Neuronal stem cell (in vitro differentiated cells): ENCODE measurements around the gene ABLIM3.

ENCODE experiments used
- DNase-seq: peaks from one replicate; pipeline ENCODE4 v3.0.0-alpha.2; 2013; ENCODE audit warnings: low spot score
- H2AFZ ChIP-seq: one replicate; pipeline ENCODE4 v1.6.1; 2013; ENCODE audit warnings: mild to moderate bottlenecking, low read length, inconsistent platforms
- H2AK5ac ChIP-seq: 2 replicates; pipeline ENCODE4 v1.6.1; 2013; ENCODE audit warnings: low read depth, mild to moderate bottlenecking, inconsistent platforms, low read length, moderate library complexity, mixed read lengths
- H2BK120ac ChIP-seq: 2 replicates; pipeline ENCODE4 v1.6.1; 2013; ENCODE audit warnings: low read depth, mild to moderate bottlenecking, inconsistent platforms, low read length, moderate library complexity, mixed read lengths
- H2BK12ac ChIP-seq: one replicate; pipeline ENCODE4 v1.6.1; 2013; ENCODE audit warnings: low read length, inconsistent platforms
- H2BK15ac ChIP-seq: 2 replicates; pipeline ENCODE4 v1.6.1; 2013; ENCODE audit warnings: mild to moderate bottlenecking, low read length, inconsistent platforms, mixed read lengths
- H2BK5ac ChIP-seq: one replicate; pipeline ENCODE4 v1.6.1; 2013; ENCODE audit warnings: inconsistent platforms, mild to moderate bottlenecking, low read length, moderate library complexity
- H3K14ac ChIP-seq: one replicate; pipeline ENCODE4 v1.6.1; 2013; ENCODE audit warnings: low read length, inconsistent platforms
- H3K18ac ChIP-seq: 2 replicates; pipeline ENCODE4 v1.6.1; 2013; ENCODE audit warnings: low read length, inconsistent platforms
- H3K23ac ChIP-seq: 2 replicates; pipeline ENCODE4 v1.6.1; 2013; ENCODE audit warnings: low read depth, mild to moderate bottlenecking, mixed read lengths, low read length, inconsistent platforms; ENCODE audit not compliant: poor library complexity
- H3K27ac ChIP-seq: replicated peaks from 3 replicates; pipeline ENCODE4 v1.5.1; 2013; ENCODE audit warnings: low read length, inconsistent platforms
- H3K27me3 ChIP-seq, 3 experiments: 2 replicates each; pipeline ENCODE4 v1.6.1; 2013; ENCODE audit warnings: low read length in 3 of 3, mild to moderate bottlenecking in 2 of 3, inconsistent platforms in 1 of 3, low read depth in 1 of 3, mixed read lengths in 1 of 3, moderate library complexity in 1 of 3; ENCODE audit not compliant: control insufficient read depth in 3 of 3, insufficient read depth in 3 of 3
- H3K36me3 ChIP-seq, 2 donors: replicated peaks in 1 of 2; 2 replicates each; pipeline ENCODE4 v1.6.1; 2013; ENCODE audit warnings: low read length in 2 of 2; ENCODE audit not compliant: control insufficient read depth in 2 of 2, insufficient read depth in 2 of 2
- H3K4ac ChIP-seq: 2 replicates; pipeline ENCODE4 v1.6.1; 2013; ENCODE audit warnings: inconsistent platforms, mild to moderate bottlenecking, low read length, moderate library complexity
- H3K4me1 ChIP-seq, 2 donors: 1 replicate in 1 of 2; 2 replicates in 1 of 2; pipeline ENCODE4 v1.6.1; 2013; ENCODE audit warnings: low read length in 2 of 2, low read depth in 1 of 2; ENCODE audit not compliant: control insufficient read depth in 2 of 2, insufficient read depth in 1 of 2
- H3K4me2 ChIP-seq: one replicate; pipeline ENCODE4 v1.6.1; 2013; ENCODE audit warnings: mild to moderate bottlenecking, low read length, inconsistent platforms; ENCODE audit not compliant: insufficient read depth, poor library complexity, severe bottlenecking
- H3K4me3 ChIP-seq, 2 donors: 2 replicates each; pipeline ENCODE4 v1.5.1; 2013; ENCODE audit warnings: low read length in 2 of 2, mild to moderate bottlenecking in 2 of 2, inconsistent platforms in 1 of 2, moderate library complexity in 1 of 2
- H3K79me1 ChIP-seq: one replicate; pipeline ENCODE4 v1.6.1; 2013; ENCODE audit warnings: low read depth, mild to moderate bottlenecking, inconsistent platforms, low read length, moderate library complexity
- H3K9ac ChIP-seq: one replicate; pipeline ENCODE4 v1.6.1; 2013; ENCODE audit warnings: mild to moderate bottlenecking, low read depth, low read length, inconsistent platforms; ENCODE audit not compliant: poor library complexity
- H3K9me3 ChIP-seq, 2 donors: replicated peaks in 1 of 2; 2 replicates each; pipeline versions ENCODE3 to v1.6.1; 2013; ENCODE audit warnings: low read length in 2 of 2, mild to moderate bottlenecking in 2 of 2, inconsistent platforms in 1 of 2, low read depth in 1 of 2, mixed read lengths in 1 of 2, moderate library complexity in 1 of 2; ENCODE audit not compliant: control insufficient read depth in 2 of 2, insufficient read depth in 1 of 2
- H4K8ac ChIP-seq: one replicate; pipeline ENCODE4 v1.6.1; 2013; ENCODE audit warnings: low read depth, mild to moderate bottlenecking, inconsistent platforms, low read length, moderate library complexity
- H4K91ac ChIP-seq: one replicate; pipeline ENCODE4 v1.6.1; 2013; ENCODE audit warnings: low read length, low read depth, mild to moderate bottlenecking, inconsistent platforms; ENCODE audit not compliant: poor library complexity
- WGBS, 2 donors: extraction: QIAGEN DNeasy Blood & Tissue Kit; methylation state at CpG; one replicate each; pipeline ENCODE4 v1.1.7; 2013; ENCODE audit warnings: missing lambda C conversion rate in 2 of 2, mixed read lengths in 1 of 2; ENCODE audit not compliant: insufficient read length in 2 of 2, insufficient replicate concordance in 1 of 2; ENCODE audit errors: extremely low coverage in 2 of 2; 5-methylcytosine and 5-hydroxymethylcytosine counted together

ABLIM3 gene

DNA sequence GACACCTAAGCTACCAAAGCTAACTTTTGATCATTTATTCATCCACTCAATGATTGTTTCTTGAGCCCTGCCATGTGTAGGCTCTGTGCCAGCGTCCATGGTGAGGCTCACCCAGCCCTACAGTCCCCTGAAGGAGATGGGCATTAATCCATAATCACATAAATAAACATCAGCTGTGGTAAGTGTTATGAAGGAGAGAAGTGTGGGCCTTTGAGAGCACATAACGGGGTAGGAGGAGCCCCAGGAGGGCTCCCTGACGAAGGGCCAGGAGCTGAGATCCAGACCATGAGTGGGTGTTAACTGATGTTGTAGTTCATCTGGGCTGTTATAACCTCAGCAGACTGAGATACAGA, 76.5 kb downstream of the ABLIM3 start:
- H2BK120ac ChIP-seq, result no peak overlapping the region
- no peak overlapping the region for H4K91ac ChIP-seq
- no peak overlapping the region for H3K4ac ChIP-seq
- no peak overlapping the region for H4K8ac ChIP-seq
- H3K18ac ChIP-seq, result no peak overlapping the region
- no peak overlapping the region for H3K14ac ChIP-seq
- no peak overlapping the region for H3K4me2 ChIP-seq
- no peak overlapping the region for H3K4me3 ChIP-seq
- H3K23ac ChIP-seq, result no peak overlapping the region
- no peak overlapping the region for H2AK5ac ChIP-seq
- no peaks in the 10 kb centered on the region for H3K4me1 ChIP-seq
- no peak for DNase-seq
- no CpG with 5 or more reads among the region's 3 CpGs for WGBS, 2 donors
- H3K36me3 ChIP-seq, result no peaks in the 10 kb centered on the region
- H2BK5ac ChIP-seq, result no peak overlapping the region
- H2BK12ac ChIP-seq, result no peak overlapping the region
- no peak overlapping the region for H2BK15ac ChIP-seq
- H3K9me3 ChIP-seq, result no peaks in the 10 kb centered on the region
- no peak overlapping the region for H3K27ac ChIP-seq
- no peak overlapping the region for H3K9ac ChIP-seq
- H2AFZ ChIP-seq, result no peak overlapping the region
- H3K27me3 ChIP-seq, result peaks cover 0 to 3% (median 0%) of the 10 kb centered on the region in 3 experiments
- H3K79me1 ChIP-seq, result no peaks in the 10 kb centered on the region

DNA sequence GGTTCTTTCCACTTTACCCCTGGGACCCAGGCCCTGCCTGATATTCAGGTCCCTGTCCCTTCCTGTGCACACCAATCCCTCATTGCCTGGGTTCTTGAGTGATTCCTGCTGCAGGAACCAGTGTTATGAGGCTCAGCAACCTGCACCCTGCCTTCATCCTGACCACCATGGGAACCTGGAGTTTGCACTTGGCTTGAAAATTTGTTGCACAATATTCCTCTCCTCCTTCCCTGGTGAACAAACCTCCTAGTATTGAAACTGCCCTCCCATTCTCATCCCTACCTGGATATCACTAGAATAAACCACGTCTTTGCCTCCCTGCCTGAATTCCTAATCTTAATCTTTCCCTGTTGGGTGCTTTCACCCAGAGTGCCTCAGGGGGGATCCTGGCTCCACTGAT, 78.3 kb downstream of the ABLIM3 start:
- Histone ChIP-seq H2BK15ac (no peak overlapping the region), H3K4me1 (no peaks in the 10 kb centered on the region), H3K9me3 (no peaks in the 10 kb centered on the region), H3K4me3 (no peak overlapping the region), H4K91ac (no peak overlapping the region), H3K27ac (no peak overlapping the region), H3K36me3 (no peaks in the 10 kb centered on the region), H3K4ac (no peak overlapping the region), H3K4me2 (no peak overlapping the region), H2AFZ (no peak overlapping the region), H2BK120ac (no peak overlapping the region), H2AK5ac (no peak overlapping the region), H3K27me3 (peaks cover 0 to 9% (median 0%) of the 10 kb centered on the region in 3 experiments), H4K8ac (no peak overlapping the region), H2BK12ac (no peak overlapping the region), H3K79me1 (no peaks in the 10 kb centered on the region), H3K23ac (no peak overlapping the region), H3K14ac (no peak overlapping the region), H3K9ac (no peak overlapping the region), H2BK5ac (no peak overlapping the region), H3K18ac (no peak overlapping the region)
- no peak for DNase-seq
- no CpG with 5 or more reads among the region's 1 CpG for WGBS, 2 donors

DNA sequence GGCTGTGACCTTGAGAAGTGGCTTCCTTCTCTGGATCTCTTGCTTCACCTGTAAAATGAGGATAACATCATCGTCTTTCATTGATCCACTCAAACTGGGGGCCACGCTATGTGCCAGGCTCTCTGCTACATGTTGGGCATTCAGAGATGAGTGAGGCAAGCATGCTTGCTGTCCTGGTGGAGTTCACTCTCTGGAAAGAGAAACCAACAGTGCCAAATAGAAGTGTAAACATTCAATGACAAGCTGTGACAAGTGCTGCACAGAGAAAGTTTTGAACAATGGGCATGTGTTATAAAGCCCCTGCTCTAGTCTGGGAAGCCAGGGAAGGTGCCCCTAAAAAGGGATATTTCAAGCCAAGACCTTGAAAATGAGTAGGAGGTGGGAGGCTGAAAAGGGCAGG, 79.5 kb downstream of the ABLIM3 start:
- no peak overlapping the region for H2AFZ ChIP-seq
- H3K4ac ChIP-seq, result no peak overlapping the region
- no peak overlapping the region for H3K9ac ChIP-seq
- no peaks in the 10 kb centered on the region for H3K4me1 ChIP-seq
- H3K27me3 ChIP-seq, result peaks cover 0 to 9% (median 0%) of the 10 kb centered on the region in 3 experiments
- H3K23ac ChIP-seq, result no peak overlapping the region
- WGBS, 2 donors, result no CpG with 5 or more reads among the region's 2 CpGs
- no peak overlapping the region for H4K8ac ChIP-seq
- H2BK120ac ChIP-seq, result no peak overlapping the region
- H3K79me1 ChIP-seq, result no peaks in the 10 kb centered on the region
- H4K91ac ChIP-seq, result no peak overlapping the region
- no peaks in the 10 kb centered on the region for H3K36me3 ChIP-seq
- H3K14ac ChIP-seq, result no peak overlapping the region
- H2AK5ac ChIP-seq, result no peak overlapping the region
- H3K18ac ChIP-seq, result no peak overlapping the region
- H3K9me3 ChIP-seq, result no peaks in the 10 kb centered on the region
- H3K4me2 ChIP-seq, result no peak overlapping the region
- H2BK15ac ChIP-seq, result no peak overlapping the region
- H3K27ac ChIP-seq, result no peak overlapping the region
- H3K4me3 ChIP-seq, result no peak overlapping the region
- H2BK12ac ChIP-seq, result no peak overlapping the region
- DNase-seq, result no peak
- H2BK5ac ChIP-seq, result no peak overlapping the region

DNA sequence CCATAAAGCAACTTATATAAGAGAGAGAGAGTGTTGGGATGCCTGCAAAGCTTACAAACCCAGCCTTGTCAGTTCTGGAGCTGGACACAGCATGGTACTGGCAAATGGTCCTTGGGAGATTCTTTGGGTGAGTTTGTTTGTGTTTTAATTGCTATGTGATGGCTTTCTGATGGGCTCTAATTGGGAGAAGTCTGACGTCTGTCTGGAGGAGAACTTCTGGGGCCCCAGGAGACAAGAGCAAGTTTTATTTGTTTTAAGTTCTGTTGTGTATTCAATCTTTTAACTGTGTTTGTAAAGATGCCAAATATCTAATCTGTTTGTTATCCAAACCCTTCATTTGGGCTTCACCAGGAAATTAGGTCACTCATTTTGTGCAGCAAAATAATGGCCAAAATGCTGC, 80.0 kb downstream of the ABLIM3 start:
- no CpG with 5 or more reads among the region's 1 CpG for WGBS, 2 donors
- H3K4me3 ChIP-seq, result no peak overlapping the region

More for the DNA sequence above, 80.0 kb downstream of the ABLIM3 start:
- H3K18ac ChIP-seq, result no peak overlapping the region
- H2BK120ac ChIP-seq, result no peak overlapping the region
- no peak overlapping the region for H2AFZ ChIP-seq
- H3K27me3 ChIP-seq, result peaks cover 0 to 9% (median 0%) of the 10 kb centered on the region in 3 experiments
- no peak overlapping the region for H3K27ac ChIP-seq
- no peak overlapping the region for H4K8ac ChIP-seq
- H2BK15ac ChIP-seq, result no peak overlapping the region
- no peaks in the 10 kb centered on the region for H3K4me1 ChIP-seq
- H3K23ac ChIP-seq, result no peak overlapping the region
- no peak for DNase-seq
- H3K9ac ChIP-seq, result no peak overlapping the region
- H3K4me2 ChIP-seq, result no peak overlapping the region
- H3K79me1 ChIP-seq, result no peaks in the 10 kb centered on the region
- no peak overlapping the region for H2BK5ac ChIP-seq
- no peaks in the 10 kb centered on the region for H3K36me3 ChIP-seq
- H3K14ac ChIP-seq, result no peak overlapping the region
- H2BK12ac ChIP-seq, result no peak overlapping the region
- H2AK5ac ChIP-seq, result no peak overlapping the region
- no peaks in the 10 kb centered on the region for H3K9me3 ChIP-seq
- H4K91ac ChIP-seq, result no peak overlapping the region
- no peak overlapping the region for H3K4ac ChIP-seq
